LNCaP clone FGC (cell line): ENCODE results near the gene NUP205.

Experiments
- DNase-seq: peaks from one replicate; pipeline ENCODE4 v3.0.0-alpha.2; 2011; ENCODE audit warnings: low read depth
- H3K4me3 ChIP-seq: 2 replicates; pipeline ENCODE4 v1.5.1; 2011; ENCODE audit warnings: mild to moderate bottlenecking, low read depth, low read length, control low read depth
- CTCF ChIP-seq: IDR thresholded peaks from 2 replicates; pipeline ENCODE4 v1.5.1; 2012; ENCODE audit warnings: mild to moderate bottlenecking; ENCODE audit not compliant: control insufficient read depth, insufficient read depth; ENCODE audit errors: extremely low read depth

Gene NUP205

GRCh38 chr7:135523146-135523545 is 34.6 kb upstream of the NUP205 start:
- no peak for TF ChIP-seq CTCF
- H3K4me3 ChIP-seq = no peak overlapping the region
- DNase-seq = no peak

GRCh38 chr7:135525426-135525825 is 32.3 kb upstream of the NUP205 start:
- no peak for TF ChIP-seq CTCF
- no peak overlapping the region for H3K4me3 ChIP-seq
- DNase-seq = no peak

- no peak for DNase-seq
- H3K4me3 ChIP-seq = no peak overlapping the region
- no peak for TF ChIP-seq CTCF
These were observed 30.7 kb upstream of the NUP205 start for GRCh38 chr7:135527025-135527424.

GRCh38 chr7:135536150-135536549 is 21.6 kb upstream of the NUP205 start:
- no peak overlapping the region for H3K4me3 ChIP-seq
- no peak for TF ChIP-seq CTCF
- DNase-seq = no peak

- no peak for TF ChIP-seq CTCF
- no peak for DNase-seq
- H3K4me3 ChIP-seq = no peak overlapping the region
These were observed 20.3 kb upstream of the NUP205 start for GRCh38 chr7:135537453-135537852.

GRCh38 chr7:135537905-135538304 is 19.8 kb upstream of the NUP205 start:
- no peak for TF ChIP-seq CTCF
- DNase-seq = no peak
- H3K4me3 ChIP-seq = no peak overlapping the region

- TF ChIP-seq CTCF = no peak
- H3K4me3 ChIP-seq = no peak overlapping the region
- DNase-seq = no peak
These were observed 19.3 kb upstream of the NUP205 start for GRCh38 chr7:135538376-135538775.
